Activated T-helper 1 cell treated with anti-CD3 and anti-CD28 coated beads, Interleukin-2, amount 50 U/mL, for 16 hours (primary cell): ENCODE data around the gene SLC38A3.

ENCODE experiments used
- DNase-seq, 2 donors: peaks; one replicate each; pipeline ENCODE4 v3.0.0-alpha.2; 2020; ENCODE audit warnings: low read depth in 1 of 2, low spot score in 1 of 2

SLC38A3 gene

GRCh38 chr3:50264964-50265485 lies 60.0 kb downstream of the SLC38A3 start:
- no peak for DNase-seq

- no peak for DNase-seq
Observed at GRCh38 chr3:50265571-50265970, 60.5 kb downstream of the SLC38A3 start.

- DNase-seq = no peak
Observed at GRCh38 chr3:50266017-50266416, 60.9 kb downstream of the SLC38A3 start.

- no peak for DNase-seq
Observed at GRCh38 chr3:50266836-50267235, 61.8 kb downstream of the SLC38A3 start.

- no peak for DNase-seq
Observed at GRCh38 chr3:50267280-50267913, 62.3 kb downstream of the SLC38A3 start.

GRCh38 chr3:50268276-50268675 lies 63.2 kb downstream of the SLC38A3 start:
- DNase-seq = no peak

GRCh38 chr3:50268703-50269451 lies 63.8 kb downstream of the SLC38A3 start, which contains the start of gene SEMA3B:
TSS of gene SEMA3B (plus strand) at chr3:50269147. CDS start at chr3:50269241, 94 bp downstream.
- no peak for DNase-seq

GRCh38 chr3:50269460-50269859 lies 64.4 kb downstream of the SLC38A3 start:
- no peak for DNase-seq

- no peak for DNase-seq
Observed at GRCh38 chr3:50269977-50270413, 64.9 kb downstream of the SLC38A3 start.

- DNase-seq = no peak
Observed at GRCh38 chr3:50270422-50271224, 65.6 kb downstream of the SLC38A3 start.
